NCI-H1048 (cell line): ENCODE measurements around the gene OR9A4.
"Not testable (repeated sequence)": the region's sequence is repeated elsewhere in the genome, so short reads cannot be mapped to it uniquely, and the experiment has no call there.

Source experiments
- DNase-seq: peaks from one replicate; lab custom pipeline; 2025; lab: John Stamatoyannopoulos, UW

OR9A4 gene, protein sequence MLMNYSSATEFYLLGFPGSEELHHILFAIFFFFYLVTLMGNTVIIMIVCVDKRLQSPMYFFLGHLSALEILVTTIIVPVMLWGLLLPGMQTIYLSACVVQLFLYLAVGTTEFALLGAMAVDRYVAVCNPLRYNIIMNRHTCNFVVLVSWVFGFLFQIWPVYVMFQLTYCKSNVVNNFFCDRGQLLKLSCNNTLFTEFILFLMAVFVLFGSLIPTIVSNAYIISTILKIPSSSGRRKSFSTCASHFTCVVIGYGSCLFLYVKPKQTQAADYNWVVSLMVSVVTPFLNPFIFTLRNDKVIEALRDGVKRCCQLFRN

DNA sequence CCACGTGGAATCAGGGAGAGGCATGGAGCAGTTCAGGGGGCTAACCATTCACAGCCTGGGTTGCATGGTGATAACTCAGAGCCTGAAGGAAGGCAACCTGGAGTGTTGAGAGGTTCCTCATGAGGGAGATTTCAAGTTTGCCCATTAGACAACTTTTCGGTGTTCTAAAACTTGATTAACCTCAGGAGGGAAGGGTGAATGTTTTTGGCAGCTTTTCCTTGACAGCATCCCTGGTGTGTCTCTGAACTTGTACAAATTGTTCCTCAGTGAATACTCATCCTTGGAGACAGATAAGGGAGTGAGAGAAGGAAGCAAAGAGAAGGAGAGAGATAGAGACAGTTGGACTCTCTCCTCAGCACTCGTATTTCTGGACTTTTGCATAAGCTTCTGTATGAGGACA lies at the start of gene OR9A4:
TSS of gene OR9A4 (plus strand) at position 301 of the 400 bp plus-strand sequence. CDS start 2,477 bp downstream, outside the sequence.
- DNase-seq, result no peak

DNA sequence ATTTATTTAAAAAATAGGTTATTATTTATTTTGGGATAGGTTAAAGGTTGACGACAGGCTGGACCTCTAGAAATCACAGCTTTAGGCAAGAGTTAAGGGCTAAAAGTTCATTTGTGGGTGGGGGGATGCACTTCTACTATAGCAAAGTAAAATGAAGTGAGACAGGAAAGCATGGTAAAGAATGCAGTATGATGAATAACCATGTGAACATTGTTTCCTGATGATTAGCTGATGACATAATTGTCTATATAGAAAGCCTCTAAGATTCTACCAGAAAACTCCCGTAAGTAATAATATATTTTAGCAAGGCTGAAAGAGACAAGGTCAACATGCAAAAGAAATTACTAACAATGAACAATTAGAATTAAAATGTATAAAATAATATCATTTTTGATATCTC lies 49.2 kb upstream of the OR9A4 start:
- no peak for DNase-seq

DNA sequence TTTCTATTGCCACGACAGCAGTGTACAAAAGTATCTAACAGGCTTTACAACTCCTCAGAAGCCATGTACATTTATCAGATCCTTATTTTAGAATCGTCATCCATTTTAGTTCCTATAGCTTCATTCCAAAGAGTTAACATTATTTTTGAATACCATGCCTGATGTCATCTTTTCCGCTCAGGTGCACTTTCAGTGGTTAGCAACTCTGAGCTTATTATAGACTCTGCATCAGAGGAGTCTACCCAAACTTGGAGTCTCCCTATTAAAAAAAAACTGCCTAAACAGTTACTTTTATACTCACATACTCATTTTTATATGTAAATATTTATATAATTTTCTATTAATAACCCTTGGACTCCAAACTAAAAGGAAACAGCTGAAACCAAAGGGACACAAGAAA lies 43.3 kb upstream of the OR9A4 start:
- no peak for DNase-seq

DNA sequence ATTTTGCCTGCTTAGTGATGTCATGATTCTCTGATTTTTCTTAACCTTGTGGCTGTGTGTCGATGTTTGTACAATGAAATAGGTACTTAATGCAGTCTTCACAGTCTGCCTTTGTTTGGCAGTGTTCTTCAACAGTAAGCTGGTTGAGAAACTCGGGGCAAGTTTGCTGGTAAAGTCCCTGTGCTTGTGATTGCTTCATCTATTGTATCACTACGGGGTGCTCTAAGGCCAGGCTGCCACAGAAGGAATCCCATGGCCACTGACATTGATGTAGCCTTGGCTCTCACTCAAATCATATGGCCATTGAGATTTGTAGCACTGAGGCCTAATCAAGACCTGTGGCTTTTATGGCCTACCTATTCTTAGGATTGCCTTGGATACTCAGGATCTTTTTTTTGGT lies 41.4 kb upstream of the OR9A4 start:
- DNase-seq, result no peak

DNA sequence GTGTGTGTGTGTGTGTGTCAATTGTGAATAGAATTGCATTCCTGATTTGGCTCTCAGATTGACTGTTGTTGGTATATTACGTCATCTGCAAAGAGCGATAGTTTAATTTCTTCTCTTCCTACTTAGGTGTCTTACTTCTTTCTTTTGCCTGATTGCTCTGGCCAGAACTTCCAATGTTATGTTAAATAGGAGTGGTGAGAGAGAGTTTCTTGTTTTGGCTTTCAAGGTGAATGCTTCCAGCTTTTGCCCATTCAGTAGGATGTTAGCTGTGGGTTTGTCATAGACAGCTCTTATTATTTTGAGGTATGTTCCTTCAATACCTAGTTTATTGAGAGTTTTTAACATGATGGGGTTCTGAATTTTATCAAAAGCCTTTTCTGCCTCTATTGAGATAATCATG lies 40.7 kb upstream of the OR9A4 start:
- no peak for DNase-seq

DNA sequence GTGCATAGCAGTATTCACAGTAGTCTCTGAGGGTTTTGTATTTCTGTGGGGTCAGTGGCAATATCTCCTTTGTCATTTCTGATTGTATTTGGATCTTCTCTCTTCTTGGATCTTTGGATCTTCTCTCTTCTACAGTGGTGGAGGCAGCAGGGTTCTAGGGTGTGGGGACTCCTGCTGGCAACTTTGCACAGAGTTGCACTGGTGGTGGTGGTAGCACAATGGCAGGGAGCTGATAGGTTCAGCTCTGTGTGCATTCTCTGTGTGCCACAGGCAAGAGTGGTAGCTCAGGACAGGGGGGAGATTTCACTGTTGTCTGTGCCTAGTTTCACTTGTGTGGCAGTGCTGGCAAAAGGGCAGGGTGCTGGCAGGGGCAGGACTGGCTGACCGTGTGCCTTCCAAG lies 39.8 kb upstream of the OR9A4 start:
- DNase-seq, result no peak

DNA sequence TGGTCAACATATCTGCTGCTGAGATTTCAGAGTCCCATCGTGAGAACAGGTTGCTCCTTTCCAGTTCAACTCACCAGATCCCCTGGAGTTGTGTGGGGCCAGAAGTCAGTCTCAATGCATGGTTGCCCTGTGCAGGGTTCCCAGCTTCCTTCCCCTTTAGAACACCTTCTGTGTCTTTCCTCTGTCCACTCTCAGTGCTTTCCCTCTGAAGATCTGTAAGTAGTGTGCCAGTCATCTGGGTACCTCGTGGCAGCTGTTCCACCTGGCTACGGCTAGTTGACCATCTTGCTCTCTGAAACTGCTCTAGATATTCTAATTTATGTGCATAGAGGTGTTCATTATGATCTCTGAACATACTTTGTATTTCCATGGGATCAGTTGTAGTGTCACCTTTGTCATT lies 38.8 kb upstream of the OR9A4 start:
- no peak for DNase-seq

DNA sequence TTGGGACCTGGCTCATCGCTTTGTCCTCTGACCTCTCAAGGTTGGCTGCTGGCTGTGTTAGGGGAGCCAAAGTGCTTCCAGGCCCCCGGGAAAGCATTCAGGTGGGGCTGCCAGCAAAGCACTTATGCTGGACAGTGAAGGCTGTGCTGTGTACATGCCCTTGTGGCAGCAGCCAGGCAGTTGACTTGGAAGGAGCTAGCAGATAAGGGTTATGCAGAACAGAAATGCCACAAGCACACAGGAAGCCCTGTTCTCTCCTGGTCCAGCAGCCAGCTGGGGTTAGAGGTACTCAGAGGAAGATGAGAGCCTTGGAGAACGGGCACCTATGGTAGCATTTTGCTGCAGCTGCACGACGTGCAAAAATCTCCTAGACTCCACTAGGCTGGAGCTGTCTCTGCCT lies 35.2 kb upstream of the OR9A4 start:
- no peak for DNase-seq

DNA sequence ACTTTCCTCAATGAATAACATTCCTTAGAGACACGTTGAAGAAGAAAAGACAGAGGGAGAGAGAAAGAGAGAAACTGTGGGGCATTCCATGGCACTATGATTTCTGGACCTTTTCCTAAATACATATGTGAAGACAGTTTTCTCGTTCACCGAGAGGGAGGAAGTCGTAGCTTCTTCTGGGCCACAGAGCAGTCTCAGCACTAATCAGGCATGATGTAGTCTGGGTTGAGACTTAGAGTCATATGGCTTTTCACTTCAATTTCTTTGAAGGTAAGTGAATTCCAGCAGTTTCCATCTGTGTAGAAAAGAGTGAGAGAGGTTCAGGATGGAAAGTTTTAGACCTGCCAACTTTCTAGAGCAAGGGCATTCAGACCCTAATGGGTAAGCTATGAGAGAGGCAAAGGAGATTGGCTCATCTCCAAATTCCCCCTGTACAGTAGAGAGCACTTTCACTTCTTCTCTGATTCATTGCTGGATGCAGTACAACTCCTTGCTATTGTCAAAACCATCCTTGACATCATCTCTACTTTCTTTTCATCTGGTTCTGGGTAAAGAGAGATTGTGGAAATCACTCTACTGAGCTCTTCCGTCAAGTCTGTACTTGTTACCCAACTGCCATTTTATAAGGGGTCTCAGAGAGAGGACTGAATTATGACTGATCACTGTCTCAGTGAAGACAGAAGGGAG lies 31.5 kb upstream of the OR9A4 start:
- DNase-seq, result no peak

DNA sequence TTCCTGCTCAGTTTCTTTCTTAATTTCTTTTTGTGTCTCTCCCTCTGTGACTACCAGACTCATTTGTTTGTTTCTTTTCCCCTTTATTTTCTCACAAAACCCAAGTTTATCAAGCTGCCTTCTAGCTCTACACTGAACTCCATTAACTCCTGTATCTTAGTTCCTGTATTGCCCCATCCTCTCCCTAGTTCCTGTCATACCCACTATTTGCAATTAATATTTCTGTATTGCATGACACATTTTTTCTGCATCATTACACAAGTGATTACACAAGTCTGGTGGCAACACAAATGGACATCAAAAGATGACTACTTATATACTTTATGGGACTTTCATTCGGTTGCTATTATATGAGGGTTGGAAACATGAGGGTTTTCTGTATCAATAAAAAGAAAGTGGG lies 26.9 kb upstream of the OR9A4 start:
- DNase-seq, result no peak

DNA sequence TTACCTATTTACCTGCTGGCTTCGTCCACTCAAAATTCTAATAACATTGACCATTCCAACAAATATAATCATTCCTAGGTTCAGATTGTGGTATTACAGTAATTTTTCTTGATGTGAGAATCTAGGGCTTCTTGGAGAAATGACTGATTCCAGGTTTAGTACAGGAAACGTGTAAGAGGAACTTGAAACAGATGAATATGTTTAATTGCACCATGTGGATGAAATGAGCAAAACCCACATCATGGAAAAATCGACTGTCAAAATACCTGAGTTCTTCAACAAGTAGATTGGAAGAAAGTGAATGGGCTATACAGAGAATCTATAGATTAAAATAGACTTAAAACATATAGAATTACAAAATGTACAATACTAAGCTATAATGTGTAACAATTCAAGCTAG lies 24.9 kb upstream of the OR9A4 start:
- no peak for DNase-seq

DNA sequence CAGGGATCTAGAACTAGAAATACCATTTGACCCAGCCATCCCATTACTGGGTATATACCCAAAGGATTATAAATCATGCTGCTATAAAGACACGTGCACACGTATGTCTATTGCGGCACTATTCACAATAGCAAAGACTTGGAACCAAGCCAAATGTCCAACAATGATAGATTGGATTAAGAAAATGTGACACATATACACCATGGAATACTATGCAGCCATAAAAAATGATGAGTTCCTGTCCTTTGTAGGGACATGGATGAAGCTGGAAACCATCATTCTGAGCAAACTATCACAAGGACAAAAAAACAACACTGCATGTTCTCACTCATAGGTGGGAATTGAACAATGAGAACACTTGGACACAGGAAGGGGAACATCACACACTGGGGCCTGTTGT lies 16.8 kb upstream of the OR9A4 start:
- DNase-seq, result not testable (repeated sequence)

DNA sequence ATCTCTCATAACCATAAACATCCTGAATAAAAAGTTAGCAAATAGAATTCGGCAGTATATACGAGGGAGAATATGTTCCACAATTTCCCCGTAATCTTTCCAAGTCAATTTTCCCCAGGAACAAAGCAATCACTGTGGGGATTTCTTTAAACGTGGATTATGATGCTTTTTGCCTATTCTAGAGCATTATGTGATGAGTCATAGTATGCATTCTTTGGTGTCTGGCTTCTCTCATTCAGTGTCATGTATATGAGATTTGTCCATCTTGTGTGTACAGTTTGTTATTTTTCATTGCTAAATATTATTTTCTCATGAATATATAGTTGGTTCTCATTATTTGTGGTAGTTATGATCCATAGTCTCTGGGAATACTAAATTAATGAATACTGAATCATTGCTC lies 9.9 kb upstream of the OR9A4 start:
- DNase-seq, result no peak

DNA sequence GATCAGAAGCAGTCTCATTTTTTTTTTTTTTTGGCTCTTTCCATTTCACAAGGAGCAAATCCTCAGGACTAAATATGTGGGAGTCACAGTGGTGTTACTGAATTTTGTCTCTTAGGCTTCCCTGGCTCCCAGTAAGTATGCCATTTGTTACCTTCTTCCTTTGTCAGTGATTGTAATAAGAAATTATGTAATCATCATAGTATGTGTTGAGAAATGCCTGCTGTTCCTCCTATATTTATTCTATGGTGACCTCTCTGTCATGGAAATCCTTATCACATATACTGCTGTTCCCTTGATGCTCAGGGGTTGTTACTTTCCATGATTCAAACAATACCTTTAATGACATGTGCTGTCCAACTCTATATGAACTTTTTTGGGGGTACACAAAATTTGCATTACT lies 4.8 kb upstream of the OR9A4 start:
- no peak for DNase-seq

DNA sequence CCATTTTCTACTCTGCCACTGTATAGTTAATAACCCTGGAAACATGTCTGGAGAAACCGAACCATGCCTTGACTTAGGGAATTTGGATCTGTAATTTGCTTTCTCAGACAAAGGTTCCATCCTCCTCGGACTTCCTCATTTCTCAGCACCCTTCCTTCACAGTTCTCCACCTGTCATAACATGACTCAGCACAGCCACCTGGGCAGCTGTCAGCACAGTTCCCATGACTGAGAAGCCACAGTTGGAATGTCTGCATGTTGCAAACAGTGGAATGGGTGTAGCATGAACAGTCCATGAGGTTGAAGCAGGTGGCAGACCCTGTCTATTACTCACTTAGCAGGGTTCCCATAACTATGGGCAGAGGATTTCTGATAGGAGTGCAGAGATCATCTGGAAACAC lies 634 bp upstream of the OR9A4 start:
- DNase-seq, result no peak

DNA sequence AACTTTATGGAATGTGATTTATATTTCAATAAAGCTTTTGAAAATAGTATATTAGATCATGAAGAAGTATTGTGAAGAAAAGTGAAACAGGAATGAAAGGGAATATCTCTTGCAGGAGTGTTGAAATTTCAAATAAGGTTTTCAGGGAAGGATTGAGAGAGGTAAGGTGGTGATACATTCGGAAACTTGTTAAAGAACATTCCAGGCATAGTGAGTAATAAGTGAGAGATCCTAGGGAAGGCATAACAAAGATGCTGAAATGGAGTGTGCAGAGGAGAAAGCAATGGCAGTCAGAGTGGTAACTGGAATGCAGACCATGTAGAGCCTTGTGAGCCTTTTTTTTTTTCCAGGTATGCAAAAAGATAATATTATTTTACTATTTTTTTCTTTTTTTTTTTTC lies 4.1 kb downstream of the OR9A4 start:
- no peak for DNase-seq

DNA sequence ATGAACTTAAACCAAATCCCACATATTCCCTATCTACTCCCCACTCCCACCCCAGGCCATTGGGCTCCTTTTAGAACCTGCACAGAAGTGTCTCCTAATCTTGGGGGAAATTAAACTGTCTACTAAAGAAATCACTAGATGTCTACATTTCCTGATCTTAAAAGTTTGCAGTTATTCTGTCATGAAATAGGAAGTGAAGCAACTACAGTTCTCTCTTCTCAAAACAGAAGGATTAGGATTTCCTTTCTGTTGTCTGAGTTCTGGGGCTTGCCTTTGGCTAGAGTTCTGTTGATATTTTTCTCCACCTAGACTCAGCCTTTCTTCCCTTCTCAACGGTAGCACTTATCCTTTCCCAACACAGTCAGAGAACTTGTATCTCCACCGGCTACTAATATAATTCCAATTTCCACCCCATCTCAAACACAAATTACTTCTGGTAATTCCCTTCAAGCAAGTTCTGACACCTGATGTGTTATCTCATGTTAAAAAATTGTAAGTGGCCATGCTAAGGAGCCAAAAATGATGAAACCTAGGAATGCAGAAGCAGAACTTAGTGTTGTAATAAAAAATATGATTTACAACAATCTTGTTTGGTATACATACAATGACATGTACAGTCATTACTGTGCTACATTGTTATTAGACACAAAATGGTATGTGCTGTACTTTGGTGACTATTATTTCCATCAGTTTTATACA lies 12.1 kb downstream of the OR9A4 start:
- DNase-seq, result no peak

DNA sequence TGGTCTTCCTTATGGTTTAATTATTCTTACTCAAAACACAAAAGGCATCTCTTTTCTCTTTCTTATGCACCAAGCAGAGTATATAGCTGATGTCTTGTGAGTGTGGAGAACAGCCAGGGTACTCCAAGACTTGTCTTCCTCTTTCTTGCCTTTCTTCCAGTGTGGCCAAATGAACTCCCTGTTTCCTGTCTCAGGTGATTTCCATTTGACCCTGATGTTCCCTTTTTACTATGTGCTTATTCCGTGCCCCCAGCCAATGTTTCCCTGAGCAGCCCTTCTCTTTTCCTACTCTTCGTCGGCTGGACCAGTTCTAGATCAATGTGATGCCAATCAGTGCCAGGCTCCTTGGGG lies 12.6 kb downstream of the OR9A4 start:
- no peak for DNase-seq

DNA sequence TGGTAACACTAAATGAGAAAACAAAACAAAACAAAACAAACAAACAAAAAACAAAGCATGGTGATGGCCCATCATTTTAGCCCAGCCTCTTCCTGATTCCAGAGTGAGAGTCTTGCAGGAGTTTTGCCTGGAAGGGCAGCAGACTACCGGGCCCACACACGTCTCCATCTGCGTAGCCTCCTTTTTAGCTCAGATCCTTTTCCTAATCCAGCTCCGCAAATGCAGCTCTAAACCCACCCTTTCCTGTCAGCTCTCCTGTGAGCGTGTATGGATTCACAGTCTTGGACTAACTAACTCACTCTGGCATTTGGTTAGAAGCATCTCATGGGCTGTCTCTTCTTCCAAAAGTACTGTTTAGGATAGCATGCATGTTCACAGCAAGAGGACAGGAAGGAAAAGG lies 14.0 kb downstream of the OR9A4 start:
- DNase-seq, result no peak

DNA sequence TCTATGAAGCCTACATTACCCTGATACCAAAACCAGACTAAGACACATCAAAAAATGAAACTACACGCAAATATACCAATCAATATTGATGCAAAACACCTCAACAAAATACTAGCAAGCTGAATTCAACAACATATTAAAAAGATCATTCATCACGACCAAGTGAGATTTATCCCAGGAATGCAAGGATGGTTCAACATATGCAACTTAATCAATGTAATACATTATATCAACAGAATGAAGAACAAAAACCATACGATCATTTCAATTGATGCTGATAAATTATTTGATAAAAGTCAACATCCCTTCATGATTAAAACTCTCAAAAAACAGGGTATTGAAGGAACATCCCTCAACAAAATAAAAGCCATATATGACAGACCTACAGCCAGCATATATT lies 24.9 kb downstream of the OR9A4 start:
- no peak for DNase-seq

DNA sequence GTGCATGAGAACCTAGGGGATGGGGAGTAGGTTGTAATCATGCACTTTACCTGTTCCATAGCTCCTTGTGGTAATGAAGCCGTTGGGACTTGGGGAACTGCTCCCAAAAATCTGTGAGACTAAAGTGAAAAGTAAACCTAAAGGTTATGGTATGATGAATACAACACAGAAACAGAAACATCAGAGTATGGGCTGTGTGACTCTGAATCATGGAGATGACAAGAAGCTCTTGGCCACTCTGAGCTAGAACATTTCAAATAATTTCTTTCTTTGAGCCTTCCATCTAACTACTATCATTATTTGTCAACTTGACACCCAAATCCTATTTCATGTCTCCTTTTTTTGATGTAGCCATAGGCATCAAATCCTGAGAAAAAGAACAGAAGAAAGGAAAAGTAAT lies 27.6 kb downstream of the OR9A4 start:
- no peak for DNase-seq

DNA sequence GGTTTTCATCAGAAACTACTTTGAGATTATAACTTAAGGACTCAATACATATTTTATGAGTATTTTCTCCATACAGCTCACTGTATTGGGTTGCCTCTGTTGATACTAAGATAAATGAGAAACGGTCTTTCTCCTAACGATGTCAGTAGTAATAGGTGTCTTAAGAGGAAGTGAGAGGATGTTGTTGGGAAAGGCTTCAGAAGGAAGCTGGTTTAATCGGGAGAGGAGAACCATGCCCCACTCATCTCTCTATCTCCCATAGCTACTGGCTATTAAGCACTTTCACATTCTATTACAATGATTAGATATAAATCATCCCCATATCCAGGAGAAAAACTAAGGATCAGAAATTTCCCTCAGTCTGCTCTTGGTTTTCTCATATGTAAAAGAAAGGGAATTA lies 28.6 kb downstream of the OR9A4 start:
- no peak for DNase-seq

DNA sequence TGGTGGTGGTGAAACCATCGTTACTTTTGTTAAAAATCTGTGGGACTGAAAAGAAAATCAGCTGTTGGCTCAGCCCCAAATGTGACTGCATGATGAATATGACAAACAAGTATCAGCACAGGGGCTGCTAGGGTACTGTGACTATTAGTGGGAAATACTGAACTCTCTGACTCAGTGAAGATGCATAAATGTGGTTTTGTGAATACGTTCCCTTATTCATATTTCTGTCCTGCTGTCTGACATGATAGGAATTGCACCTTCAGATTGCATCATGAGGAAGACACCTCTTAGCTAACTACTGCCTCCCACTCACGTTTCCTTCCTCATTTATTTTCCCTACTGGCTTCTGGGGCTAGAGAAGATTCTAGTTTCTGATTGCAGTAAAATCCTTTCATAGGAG lies 29.2 kb downstream of the OR9A4 start:
- no peak for DNase-seq

DNA sequence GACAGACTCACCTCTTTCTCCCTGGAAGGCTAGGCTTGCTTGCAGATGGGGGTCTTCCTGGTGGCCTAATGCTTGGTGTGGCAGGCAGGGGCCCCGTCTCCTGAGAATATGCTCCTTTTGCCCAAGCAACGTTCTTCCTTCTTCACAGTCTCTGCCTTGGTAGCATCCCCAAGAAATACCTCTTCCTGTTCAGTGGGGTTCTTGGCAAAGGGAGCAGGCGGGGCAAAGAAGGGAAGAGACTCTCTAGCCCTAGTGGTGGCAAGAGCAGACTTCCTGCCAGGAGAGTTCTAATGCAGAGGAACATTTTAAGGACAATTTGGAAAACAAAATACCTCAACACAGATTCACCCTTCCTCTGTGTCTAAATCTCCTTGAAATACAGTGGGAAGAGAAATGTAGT lies 30.6 kb downstream of the OR9A4 start, which contains the start of gene CLEC5A:
TSS of gene CLEC5A (minus strand) at position 179 of the 400 bp plus-strand sequence. CDS start 682 bp downstream, outside the sequence.
- no peak for DNase-seq
